ENCODE results near the gene AOX1.
"Not testable (repeated sequence)": the region's sequence is repeated elsewhere in the genome, so short reads cannot be mapped to it uniquely, and the experiment has no call there.

AOX1 gene

GRCh38 chr2:200585730-200586643, at the start of gene AOX1:
TSS of gene AOX1 (plus strand) at chr2:200586014. CDS start at chr2:200586109, 95 bp downstream.
- H3K4me1 ChIP-seq (ENCODE audit: insufficient read depth, low read length, poor library complexity, severe bottlenecking) = no peaks in the 10 kb centered on the region
- no peaks in the 10 kb centered on the region for H3F3A ChIP-seq (ENCODE audit: low read depth)
- no peak within 1 kb of the TSS for H3K4me3 ChIP-seq (ENCODE audit: low read length, poor library complexity, severe bottlenecking)
- H3K36me3 ChIP-seq (ENCODE audit: insufficient read depth, low read length) = peaks cover 19% of the 10 kb centered on the region; the same call in 1 of the 2 replicates
- H3K9ac ChIP-seq (ENCODE audit: low read depth, low read length, poor library complexity, severe bottlenecking) = no peak within 1 kb of the TSS
- H3K9me2 ChIP-seq (replicated peaks; ENCODE audit: low read depth, low read length) = no peaks in the 10 kb centered on the region
- H3K9me3 ChIP-seq (ENCODE audit: insufficient read depth, low read depth, low read length) = no peaks in the 10 kb centered on the region
- H3K79me2 ChIP-seq (ENCODE audit: insufficient read depth, low read length) = no peaks in the 10 kb centered on the region
- no peak within 1 kb of the TSS for H2AFZ ChIP-seq (ENCODE audit: low read length)
- H3K4me2 ChIP-seq (ENCODE audit: low read depth, low read length, poor library complexity, severe bottlenecking) = no peak within 1 kb of the TSS
- no peaks in the 10 kb centered on the region for H3K27me3 ChIP-seq (ENCODE audit: insufficient read depth, low read length, poor library complexity, severe bottlenecking)
- H4K20me1 ChIP-seq (ENCODE audit: insufficient read depth, low read length, poor library complexity, severe bottlenecking) = no peaks in the 10 kb centered on the region
- TF ChIP-seq CTCF (conservative IDR thresholded peaks at IDR 0.05; ENCODE audit: low read length) = no peak
- TF ChIP-seq EZH2phosphoT487 (IDR thresholded peaks at IDR 0.05; ENCODE audit: borderline replicate concordance) = no peak

- Histone ChIP-seq H3K4me1 (ENCODE audit: insufficient read depth, low read length, poor library complexity, severe bottlenecking) (peaks cover 17% of the 10 kb centered on the region), H4K20me1 (ENCODE audit: insufficient read depth, low read length, poor library complexity, severe bottlenecking) (peaks cover 4% of the 10 kb centered on the region), H3K9ac (ENCODE audit: low read depth, low read length, poor library complexity, severe bottlenecking) (no peak overlapping the region), H2AFZ (ENCODE audit: low read length) (no peak overlapping the region), H3K4me3 (ENCODE audit: low read length, poor library complexity, severe bottlenecking) (no peak overlapping the region), H3K4me2 (ENCODE audit: low read depth, low read length, poor library complexity, severe bottlenecking) (no peak overlapping the region), H3K27me3 (ENCODE audit: insufficient read depth, low read length, poor library complexity, severe bottlenecking) (no peaks in the 10 kb centered on the region), H3K79me2 (ENCODE audit: insufficient read depth, low read length) (peaks cover 30% of the 10 kb centered on the region; the same call in 1 of the 2 replicates), H3K9me2 (replicated peaks; ENCODE audit: low read depth, low read length) (no peaks in the 10 kb centered on the region), H3F3A (ENCODE audit: low read depth) (no peaks in the 10 kb centered on the region), H3K9me3 (ENCODE audit: insufficient read depth, low read depth, low read length) (peaks cover 14% of the 10 kb centered on the region; the same call in 1 of the 2 replicates), H3K36me3 (ENCODE audit: insufficient read depth, low read length) (peaks cover 80% of the 10 kb centered on the region)
- TF ChIP-seq EZH2phosphoT487 (IDR thresholded peaks at IDR 0.05; ENCODE audit: borderline replicate concordance) (no peak), CTCF (conservative IDR thresholded peaks at IDR 0.05; ENCODE audit: low read length) (no peak)
Measured at GRCh38 chr2:200538139-200538538, 47.7 kb upstream of the AOX1 start.

GRCh38 chr2:200540793-200541192, 45.0 kb upstream of the AOX1 start:
- Histone ChIP-seq H3K4me3 (ENCODE audit: low read length, poor library complexity, severe bottlenecking) (no peak overlapping the region), H3K79me2 (ENCODE audit: insufficient read depth, low read length) (peaks cover 18% of the 10 kb centered on the region; the same call in 1 of the 2 replicates), H3K9ac (ENCODE audit: low read depth, low read length, poor library complexity, severe bottlenecking) (no peak overlapping the region), H3K36me3 (ENCODE audit: insufficient read depth, low read length) (peaks cover 93% of the 10 kb centered on the region), H3K4me1 (ENCODE audit: insufficient read depth, low read length, poor library complexity, severe bottlenecking) (peaks cover 5% of the 10 kb centered on the region), H2AFZ (ENCODE audit: low read length) (no peak overlapping the region), H4K20me1 (ENCODE audit: insufficient read depth, low read length, poor library complexity, severe bottlenecking) (peaks cover 4% of the 10 kb centered on the region), H3F3A (ENCODE audit: low read depth) (no peaks in the 10 kb centered on the region), H3K9me2 (replicated peaks; ENCODE audit: low read depth, low read length) (no peaks in the 10 kb centered on the region), H3K4me2 (ENCODE audit: low read depth, low read length, poor library complexity, severe bottlenecking) (no peak overlapping the region), H3K9me3 (ENCODE audit: insufficient read depth, low read depth, low read length) (peaks cover 14% of the 10 kb centered on the region; the same call in 1 of the 2 replicates), H3K27me3 (ENCODE audit: insufficient read depth, low read length, poor library complexity, severe bottlenecking) (no peaks in the 10 kb centered on the region)
- TF ChIP-seq CTCF (conservative IDR thresholded peaks at IDR 0.05; ENCODE audit: low read length) (no peak), EZH2phosphoT487 (IDR thresholded peaks at IDR 0.05; ENCODE audit: borderline replicate concordance) (no peak)

- H3K4me2 ChIP-seq (ENCODE audit: low read depth, low read length, poor library complexity, severe bottlenecking); H3K4me3 ChIP-seq (ENCODE audit: low read length, poor library complexity, severe bottlenecking); H3F3A ChIP-seq (ENCODE audit: low read depth); H2AFZ ChIP-seq (ENCODE audit: low read length); H3K9ac ChIP-seq (ENCODE audit: low read depth, low read length, poor library complexity, severe bottlenecking); H3K9me3 ChIP-seq (ENCODE audit: insufficient read depth, low read depth, low read length); H3K9me2 ChIP-seq (replicated peaks; ENCODE audit: low read depth, low read length); H4K20me1 ChIP-seq (ENCODE audit: insufficient read depth, low read length, poor library complexity, severe bottlenecking); H3K27me3 ChIP-seq (ENCODE audit: insufficient read depth, low read length, poor library complexity, severe bottlenecking); H3K4me1 ChIP-seq (ENCODE audit: insufficient read depth, low read length, poor library complexity, severe bottlenecking): not testable (repeated sequence)
- Histone ChIP-seq H3K36me3 (ENCODE audit: insufficient read depth, low read length) (peaks cover 37% of the 10 kb centered on the region; the same call in 1 of the 2 replicates), H3K79me2 (ENCODE audit: insufficient read depth, low read length) (peaks cover 22% of the 10 kb centered on the region; the same call in 1 of the 2 replicates)
Measured at GRCh38 chr2:200566596-200566995, 19.2 kb upstream of the AOX1 start.

All from Loucy (cell line).